GM18858 (cell line): Measurements from ENCODE around the gene RFX8.

ENCODE experiments used
- ATAC-seq: cut with Tn5 transposase; IDR thresholded peaks from one replicate; pipeline ENCODE4 v1.9.1; 2021; ENCODE audit not compliant: unreplicated experiment

The RFX8 gene

GRCh38 chr2:101412092-101412694, 62.7 kb downstream of the RFX8 start:
- ATAC-seq = no peak

- no peak for ATAC-seq
Observed at GRCh38 chr2:101410746-101411145, 64.2 kb downstream of the RFX8 start.

- ATAC-seq = no peak
Observed at GRCh38 chr2:101410114-101410513, 64.8 kb downstream of the RFX8 start.

DNA sequence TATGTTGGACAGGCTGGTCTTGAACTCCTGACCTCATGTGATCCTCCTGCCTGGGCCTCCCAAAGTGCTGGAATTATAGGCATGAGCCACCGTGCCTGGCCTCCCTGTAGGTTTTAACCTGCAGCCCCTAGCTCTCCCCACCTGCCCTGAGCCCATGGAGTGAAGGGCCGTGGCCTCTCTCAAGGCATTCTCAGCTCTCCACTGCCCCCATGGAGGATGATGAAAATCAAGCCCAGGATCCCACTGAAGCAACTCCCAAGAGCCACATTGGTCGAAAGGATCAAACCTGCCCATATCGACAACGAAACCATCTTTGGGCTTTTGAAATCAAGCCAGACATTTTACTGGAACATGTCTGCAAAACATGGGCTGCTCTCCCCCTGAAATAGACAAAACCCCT, 65.2 kb downstream of the RFX8 start:
- no peak for ATAC-seq

DNA sequence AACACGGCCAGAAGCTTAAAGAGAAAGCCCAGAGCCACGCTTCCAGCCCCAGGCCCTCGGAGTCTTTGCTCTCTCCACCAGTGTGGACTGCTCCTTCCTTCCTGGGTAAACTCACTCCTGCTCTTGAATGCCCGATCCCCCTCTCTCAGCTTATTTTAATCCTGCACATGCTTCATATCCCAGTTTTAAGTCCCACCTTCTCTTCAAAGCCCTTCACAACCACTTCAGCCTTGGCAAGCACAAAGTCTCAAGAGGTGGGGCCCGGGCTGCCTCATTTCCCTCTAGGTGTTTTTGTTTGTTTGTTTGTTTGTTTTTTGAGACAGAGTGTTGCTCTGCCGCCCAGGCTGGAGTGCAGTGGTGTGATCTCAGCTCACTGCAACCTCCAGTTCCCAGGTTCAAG, 66.0 kb downstream of the RFX8 start:
- no peak for ATAC-seq

DNA sequence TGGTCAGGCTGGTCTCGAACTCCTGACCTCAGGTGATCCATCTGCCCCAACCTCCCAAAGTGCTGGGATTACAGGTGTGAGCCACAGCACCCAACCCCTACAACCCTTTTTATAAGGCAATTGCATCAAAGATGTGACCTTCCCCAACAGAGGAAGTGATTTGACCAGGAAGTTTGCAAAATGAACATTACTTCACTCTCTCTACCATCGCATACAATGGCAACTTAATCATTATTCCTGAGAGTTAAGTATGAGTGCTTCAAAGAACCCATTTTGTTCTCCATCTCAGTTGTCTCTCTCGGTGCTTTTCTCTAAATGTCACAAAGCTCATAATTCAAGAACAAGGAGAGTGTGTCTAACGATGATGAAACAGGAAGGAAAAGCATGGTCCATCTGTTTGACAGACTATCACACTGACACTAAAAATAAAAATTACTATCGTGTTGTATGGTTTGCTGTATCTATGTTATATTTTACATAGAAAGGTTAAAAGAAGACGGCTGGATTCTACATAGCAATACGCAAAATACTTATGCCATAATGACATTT, 69.5 kb downstream of the RFX8 start:
- no peak for ATAC-seq

- no peak for ATAC-seq
Observed at GRCh38 chr2:101403745-101404144, 71.2 kb downstream of the RFX8 start.

DNA sequence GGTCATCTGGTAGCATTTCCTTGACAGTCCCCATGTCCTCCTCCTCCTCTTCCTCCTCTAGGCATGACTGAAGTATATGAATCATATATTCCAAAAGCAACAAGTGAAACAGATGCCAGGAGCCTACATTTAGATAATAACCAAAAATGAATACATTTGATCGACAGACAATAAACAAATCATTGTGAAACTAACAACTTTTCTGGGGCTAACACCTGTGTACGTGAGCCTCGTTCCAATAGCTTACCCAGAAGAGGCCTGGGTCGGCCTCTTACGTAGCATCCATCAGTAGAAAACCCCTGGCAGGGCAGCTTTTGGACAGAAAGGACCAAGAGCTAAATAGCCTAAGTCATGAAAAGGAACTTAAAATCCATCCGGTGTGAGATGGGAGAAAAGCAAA, 72.3 kb downstream of the RFX8 start:
- ATAC-seq = no peak

DNA sequence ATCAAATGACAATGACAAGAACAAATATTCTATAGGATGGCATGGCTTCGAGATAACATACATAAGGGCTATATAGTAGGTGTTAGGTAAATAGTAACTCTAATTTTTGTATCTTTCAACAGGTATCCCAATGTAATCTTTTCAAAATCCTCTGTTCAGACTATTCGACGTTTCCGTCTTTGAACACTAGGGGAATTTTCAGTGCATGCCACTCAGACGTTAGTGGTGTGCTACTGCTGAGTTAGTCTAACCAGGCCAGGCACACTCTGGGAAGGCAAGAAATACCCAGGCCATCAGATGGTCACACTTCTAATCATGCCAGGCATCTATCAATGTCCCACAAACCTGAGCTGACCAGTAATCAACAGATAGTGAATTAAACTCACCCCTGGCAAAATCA, 73.0 kb downstream of the RFX8 start:
- ATAC-seq = no peak

GRCh38 chr2:101401326-101401665, 73.6 kb downstream of the RFX8 start:
- no peak for ATAC-seq

DNA sequence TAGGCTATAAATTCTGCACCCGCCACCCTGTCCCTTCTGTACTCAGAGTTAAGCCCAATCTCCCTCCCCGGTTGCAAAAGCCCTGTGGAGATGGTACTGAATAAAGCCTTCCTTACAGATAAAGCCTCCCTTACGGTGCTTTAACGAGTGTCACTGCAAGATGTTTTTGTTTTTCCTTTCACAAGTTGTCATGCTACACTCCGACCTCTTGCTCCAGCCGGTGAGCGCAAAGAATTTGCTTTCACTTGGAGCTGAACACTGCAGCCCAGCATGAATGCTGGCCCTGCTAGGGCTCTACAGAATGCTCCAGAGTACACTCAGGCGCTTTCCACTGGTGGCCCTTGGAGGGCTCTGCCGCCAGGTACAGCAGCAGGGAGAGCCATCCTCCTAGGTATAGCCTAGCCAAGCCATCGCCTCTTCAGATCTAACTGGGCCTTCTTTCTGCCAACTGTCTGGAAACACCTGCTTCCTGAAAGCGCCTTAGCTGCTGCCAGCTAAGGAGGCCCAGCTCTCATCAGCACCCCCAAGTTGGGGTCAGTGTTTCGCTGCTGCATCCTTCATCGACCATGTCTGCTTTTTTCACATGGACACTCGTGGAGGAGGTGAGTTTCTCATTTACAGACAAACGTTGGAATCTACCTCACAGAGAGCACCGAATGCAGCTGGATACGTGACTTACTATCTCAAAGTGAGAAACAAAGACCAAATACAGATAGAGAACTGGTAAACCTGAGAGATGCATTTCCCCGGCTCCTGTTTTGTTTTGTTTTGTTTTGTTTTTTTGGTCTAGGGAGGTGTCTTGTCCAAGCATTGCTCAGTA, 74.2 kb downstream of the RFX8 start:
- ATAC-seq = no peak

GRCh38 chr2:101400048-101400447, 74.9 kb downstream of the RFX8 start:
- ATAC-seq = no peak

DNA sequence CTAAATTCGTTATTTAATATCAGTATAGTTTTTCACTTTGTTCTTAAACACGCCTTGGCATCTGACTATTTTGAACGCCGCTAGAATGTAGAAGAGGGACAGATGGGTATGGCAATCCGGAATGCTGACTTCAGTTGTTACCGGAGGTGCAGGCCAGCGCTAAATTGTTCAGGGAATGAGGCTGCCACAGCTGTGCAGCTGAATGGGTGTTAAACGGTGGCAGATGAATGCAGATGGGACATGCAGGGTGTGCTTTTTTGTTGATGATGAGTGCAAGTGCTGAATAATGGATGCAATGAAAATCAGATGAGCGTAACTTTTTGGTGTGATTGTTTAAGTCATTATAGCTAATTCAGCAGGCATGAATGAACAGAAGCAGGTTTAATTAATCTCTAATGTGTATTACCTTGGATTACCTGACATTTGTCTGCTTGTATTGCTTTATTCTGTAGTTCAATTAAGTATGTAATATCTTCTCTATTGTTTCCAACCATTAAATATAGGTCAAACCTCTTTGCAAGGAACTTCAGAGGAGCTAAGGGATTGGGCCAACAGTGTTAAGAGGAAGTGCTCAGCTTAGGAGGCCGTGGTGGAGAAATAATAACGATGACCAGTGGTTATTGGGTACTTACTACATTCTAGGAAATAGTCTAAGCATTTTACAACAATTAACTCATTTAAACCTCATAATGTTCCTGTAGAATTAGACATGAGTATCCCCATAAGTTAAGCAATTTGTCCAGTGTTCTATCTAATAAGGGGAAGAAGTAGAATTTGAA, 75.7 kb downstream of the RFX8 start:
- ATAC-seq = no peak

DNA sequence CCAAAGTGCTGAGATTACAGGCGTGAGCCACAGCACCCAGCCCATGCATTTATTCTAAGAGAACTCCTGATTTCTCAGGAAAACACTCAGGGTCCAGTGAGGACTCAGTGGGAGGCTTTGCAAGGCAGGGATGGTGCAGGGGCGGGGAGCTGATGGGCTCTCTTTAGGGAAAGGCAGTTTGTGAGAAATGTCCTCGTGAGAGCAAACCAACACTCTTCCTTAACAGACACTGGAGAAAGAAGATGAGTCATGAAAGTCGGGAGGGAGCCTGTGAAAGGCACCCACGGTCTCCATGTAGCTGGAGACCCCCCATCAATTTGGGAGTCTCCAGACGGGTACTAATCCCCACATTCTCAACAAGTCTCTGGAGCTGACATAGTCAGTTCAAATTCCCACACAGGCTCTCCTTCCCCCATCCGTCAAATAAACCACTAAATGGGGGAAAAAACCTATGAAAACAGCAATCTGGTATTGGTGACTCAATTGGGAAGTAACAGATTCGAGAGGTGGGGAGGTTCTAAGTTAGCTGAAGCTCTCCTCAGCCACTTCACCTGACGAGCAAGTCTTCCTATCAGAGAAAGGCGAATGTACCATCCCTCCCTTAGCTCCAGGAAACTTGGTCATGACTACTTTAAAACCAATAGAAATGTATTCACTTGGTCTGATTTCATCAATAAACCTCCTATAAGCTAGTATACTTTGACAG, 76.6 kb downstream of the RFX8 start:
- ATAC-seq = no peak

DNA sequence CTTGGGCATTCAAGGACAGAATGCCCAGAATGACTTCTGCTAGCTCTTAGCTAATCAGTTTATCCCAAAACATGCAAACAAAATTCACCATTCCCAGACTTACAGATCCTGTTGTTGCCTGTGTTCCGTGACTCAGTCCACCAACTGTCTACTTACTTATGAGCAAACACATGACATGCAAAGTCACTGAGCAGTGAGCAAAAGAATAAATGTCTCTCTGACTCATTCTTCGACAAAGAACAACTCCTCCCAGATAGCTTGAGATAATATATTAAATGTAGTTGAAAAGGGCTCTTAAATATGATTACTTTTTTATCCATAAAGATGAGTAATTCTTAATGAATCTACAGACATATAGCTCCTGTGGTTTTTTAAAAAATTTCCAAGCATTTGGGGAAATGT, 78.6 kb downstream of the RFX8 start:
- ATAC-seq = no peak

GRCh38 chr2:101395545-101396315, 79.2 kb downstream of the RFX8 start:
- no peak for ATAC-seq

DNA sequence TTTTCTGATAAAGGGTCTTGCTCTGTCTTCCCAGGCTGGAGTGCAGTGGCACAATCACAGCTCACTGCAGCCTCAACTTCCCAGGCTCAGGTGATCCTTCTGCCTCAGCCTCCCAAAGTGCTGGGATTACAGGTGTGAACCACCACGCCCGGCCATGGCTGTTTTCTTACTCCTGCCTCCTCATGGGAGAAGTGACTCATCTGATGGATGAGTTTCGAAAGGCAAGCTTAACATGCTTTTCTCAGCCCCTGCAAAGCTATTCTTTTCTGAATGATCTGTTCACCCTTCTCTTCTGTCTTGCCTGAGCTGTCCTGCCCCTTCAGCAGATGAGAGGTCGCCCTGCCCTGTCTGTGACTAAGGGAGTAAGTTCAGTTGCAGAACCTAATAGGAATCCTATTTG, 86.7 kb downstream of the RFX8 start:
- ATAC-seq = no peak

DNA sequence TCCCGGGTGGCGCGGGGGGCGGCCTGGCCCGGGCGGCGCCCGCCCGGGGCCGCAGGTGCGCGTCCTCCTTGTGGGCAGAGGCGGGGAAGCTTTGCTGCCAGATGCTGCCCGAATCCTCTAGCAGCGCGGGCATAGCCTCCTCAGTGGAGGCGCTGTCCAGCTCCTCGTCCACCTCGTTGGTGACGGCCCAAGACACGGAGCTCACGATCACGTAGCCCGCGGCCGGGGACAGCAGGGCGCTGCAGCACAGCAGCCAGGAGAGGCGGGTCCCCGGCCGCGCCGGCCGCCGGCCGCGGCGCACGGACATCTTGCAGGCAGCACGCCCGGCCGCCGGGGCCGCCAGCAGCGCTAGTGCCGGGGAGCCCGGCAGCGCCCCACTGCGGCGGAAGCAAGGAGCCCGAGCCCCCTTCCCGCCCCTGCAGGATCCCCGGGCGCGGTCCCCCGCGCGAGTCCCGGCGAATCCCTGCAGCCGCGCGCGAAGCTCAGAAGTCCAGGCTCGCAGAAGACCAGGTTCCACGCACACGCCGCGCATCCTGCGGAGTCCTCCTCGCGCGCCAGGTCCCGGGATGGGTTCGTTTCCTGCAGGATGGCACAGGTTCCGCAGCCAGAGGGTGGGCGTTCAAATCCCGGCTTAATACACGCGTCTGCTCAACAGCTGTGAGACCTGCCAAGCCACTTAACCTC, 87.6 kb downstream of the RFX8 start, which contains the start of gene CREG2:
Gene CREG2, minus strand, starts transcription at position 353 of the 684 bp plus-strand sequence. Its CDS starts 46 bp downstream, at position 307.
- no peak for ATAC-seq

DNA sequence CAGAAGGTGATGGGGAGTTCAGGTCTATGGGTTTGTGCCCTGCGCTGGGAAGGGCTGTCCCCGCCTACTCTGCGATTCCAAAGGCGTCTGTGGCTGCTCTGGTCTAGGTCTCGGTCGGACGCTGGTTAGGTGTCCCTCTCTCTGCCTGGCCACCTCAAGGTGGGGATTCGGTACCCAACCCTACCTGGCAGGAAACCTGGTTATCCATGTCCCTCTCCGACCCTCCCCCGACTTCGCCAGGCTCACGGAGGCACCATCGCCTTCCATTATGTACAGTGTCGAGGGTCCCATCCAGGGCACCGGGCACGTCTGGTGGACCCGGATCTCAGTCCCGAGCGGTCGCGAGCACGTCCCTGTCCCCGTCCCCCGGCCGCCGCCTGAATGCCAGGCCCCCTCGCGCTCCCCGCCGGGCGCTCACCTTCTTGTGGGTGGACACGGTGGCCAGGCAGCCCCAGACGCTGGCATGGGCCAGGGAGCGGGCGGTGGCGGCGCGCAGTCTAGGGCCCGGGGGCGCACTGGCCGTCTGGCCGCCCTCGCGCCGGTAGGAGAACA, 88.2 kb downstream of the RFX8 start:
- ATAC-seq = no peak
